ENCODE data around the gene SGSM1. TPM values are rescaled to one million over a fixed set of nuclear protein-coding genes. Genes with fewer than 3 reads are reported as not detected.

The SGSM1 gene
- total RNA-seq, 1 experiment from 2014 or later = 5.1 TPM

DNA sequence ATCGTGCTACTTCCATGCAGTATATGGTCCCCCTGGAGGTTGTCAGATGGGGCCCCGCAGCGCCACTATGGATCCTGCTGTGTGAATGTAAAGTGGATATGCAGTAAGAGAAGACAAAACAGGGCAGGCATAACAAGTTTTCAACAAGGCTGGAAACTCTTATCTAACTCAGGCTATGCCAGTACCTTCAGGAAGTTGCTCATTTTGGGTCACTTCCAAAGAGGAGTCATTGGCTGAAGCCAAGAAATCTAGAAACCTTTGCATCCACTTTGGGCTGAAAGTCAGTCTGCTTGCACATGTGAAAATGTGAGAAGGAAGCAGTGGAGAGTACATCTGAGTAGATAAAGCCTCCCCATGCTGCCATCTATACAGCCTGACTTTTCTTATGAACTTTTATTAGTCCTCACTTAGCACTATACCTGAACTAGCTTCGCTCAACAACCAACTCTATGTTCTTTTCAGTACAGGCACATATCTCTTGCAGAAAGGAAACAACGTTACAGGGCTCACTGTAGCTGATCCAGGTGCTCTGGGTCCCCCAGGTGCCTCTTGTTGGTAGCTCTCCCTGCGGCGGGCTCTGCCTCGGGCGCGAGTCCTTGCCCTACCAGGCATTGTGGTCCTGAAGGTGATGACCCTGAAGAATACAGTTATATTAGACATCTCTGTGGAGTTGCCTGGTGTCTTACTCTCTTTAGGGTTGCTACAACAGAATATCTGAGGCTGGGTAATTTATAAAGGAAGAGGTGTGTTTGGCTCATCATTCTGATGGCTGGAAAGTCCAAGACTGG, 43.9 kb upstream of the SGSM1 start:
- H3K27ac ChIP-seq (ENCODE audit: low read depth, low read length) = no peak overlapping the region
- ChIA-PET POLR2A (no interaction called here), CTCF (interaction anchor here (1.1 kb wide), 1 partner anchor 10 kb away, joined by 3 read pairs; no protein-coding TSS in a partner anchor), RAD21 (ENCODE audit: low non-redundant PET in 1 of 2, low total read pairs in 2 of 2, uncharacterized antibody in 2 of 2, unreplicated experiment in 2 of 2) (no interaction called here)
- no peaks in the 10 kb centered on the region for H3K4me1 ChIP-seq (ENCODE audit: control insufficient read depth in 1 of 2, insufficient read depth in 2 of 2, low read length in 2 of 2)
- no peak overlapping the region for H3K9ac ChIP-seq (ENCODE audit: low read length)
- ATAC-seq (no peak), DNase-seq (ENCODE audit: low read depth, low spot score) (no peak)
- no peak overlapping the region for H3K4me2 ChIP-seq (ENCODE audit: low read length)
- H3K27me3 ChIP-seq (ENCODE audit: insufficient read depth, low read length) = peaks cover 13% of the 10 kb centered on the region; the same call in 1 of the 2 replicates
- no peaks in the 10 kb centered on the region for H3K9me3 ChIP-seq (ENCODE audit: control insufficient read depth in 1 of 2, insufficient read depth in 1 of 2, low read depth in 1 of 2, low read length in 2 of 2)
- TF ChIP-seq ATF3 (IDR thresholded peaks at IDR 0.05) (no peak), ELF1 (IDR thresholded peaks at IDR 0.05; ENCODE audit: borderline replicate concordance, low read depth) (no peak), SRF (IDR thresholded peaks at IDR 0.05; ENCODE audit: low read depth) (no peak), POLR2A (IDR thresholded peaks at IDR 0.05; ENCODE audit: borderline replicate concordance, extremely low read depth, insufficient read depth, insufficient read length) (no peak), YY1 (IDR thresholded peaks at IDR 0.05; ENCODE audit: extremely low read depth, insufficient replicate concordance, low read depth, low read length) (no peak), POLR2AphosphoS5 (IDR thresholded peaks at IDR 0.05; ENCODE audit: low read depth, low read length) (no peak), SP1 (IDR thresholded peaks at IDR 0.05; ENCODE audit: low read depth) (no peak), TCF7L2 (IDR thresholded peaks at IDR 0.05; ENCODE audit: borderline replicate concordance, extremely low read depth, insufficient read depth, insufficient read length) (no peak), SIN3A (IDR thresholded peaks at IDR 0.05; ENCODE audit: low read depth) (no peak), JUND (IDR thresholded peaks at IDR 0.05) (no peak), FOSL1 (IDR thresholded peaks at IDR 0.05; ENCODE audit: low read depth) (no peak), CEBPB (IDR thresholded peaks at IDR 0.05; ENCODE audit: low read depth) (no peak), CBX3 (IDR thresholded peaks at IDR 0.05; ENCODE audit: low read depth) (no peak), ZBTB33 (IDR thresholded peaks at IDR 0.05; ENCODE audit: extremely low read depth, insufficient replicate concordance, low read length) (no peak), RAD21 (IDR thresholded peaks at IDR 0.05; ENCODE audit: low read depth) (no peak), REST (IDR thresholded peaks at IDR 0.05; ENCODE audit: low read depth) (no peak), EZH2phosphoT487 (IDR thresholded peaks at IDR 0.05; ENCODE audit: borderline replicate concordance) (no peak), ZNF274 (IDR thresholded peaks at IDR 0.05; ENCODE audit: low read depth, low read length) (no peak)
- TF ChIP-seq, protein P1, sequence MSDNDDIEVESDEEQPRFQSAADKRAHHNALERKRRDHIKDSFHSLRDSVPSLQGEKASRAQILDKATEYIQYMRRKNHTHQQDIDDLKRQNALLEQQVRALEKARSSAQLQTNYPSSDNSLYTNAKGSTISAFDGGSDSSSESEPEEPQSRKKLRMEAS (IDR thresholded peaks at IDR 0.05) = no peak
- TF ChIP-seq, protein P2, sequence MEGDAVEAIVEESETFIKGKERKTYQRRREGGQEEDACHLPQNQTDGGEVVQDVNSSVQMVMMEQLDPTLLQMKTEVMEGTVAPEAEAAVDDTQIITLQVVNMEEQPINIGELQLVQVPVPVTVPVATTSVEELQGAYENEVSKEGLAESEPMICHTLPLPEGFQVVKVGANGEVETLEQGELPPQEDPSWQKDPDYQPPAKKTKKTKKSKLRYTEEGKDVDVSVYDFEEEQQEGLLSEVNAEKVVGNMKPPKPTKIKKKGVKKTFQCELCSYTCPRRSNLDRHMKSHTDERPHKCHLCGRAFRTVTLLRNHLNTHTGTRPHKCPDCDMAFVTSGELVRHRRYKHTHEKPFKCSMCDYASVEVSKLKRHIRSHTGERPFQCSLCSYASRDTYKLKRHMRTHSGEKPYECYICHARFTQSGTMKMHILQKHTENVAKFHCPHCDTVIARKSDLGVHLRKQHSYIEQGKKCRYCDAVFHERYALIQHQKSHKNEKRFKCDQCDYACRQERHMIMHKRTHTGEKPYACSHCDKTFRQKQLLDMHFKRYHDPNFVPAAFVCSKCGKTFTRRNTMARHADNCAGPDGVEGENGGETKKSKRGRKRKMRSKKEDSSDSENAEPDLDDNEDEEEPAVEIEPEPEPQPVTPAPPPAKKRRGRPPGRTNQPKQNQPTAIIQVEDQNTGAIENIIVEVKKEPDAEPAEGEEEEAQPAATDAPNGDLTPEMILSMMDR (IDR thresholded peaks at IDR 0.05 in 2 of 3, conservative IDR thresholded peaks at IDR 0.05 in 1 of 3; ENCODE audit: borderline replicate concordance in 1 of 3, insufficient read depth in 1 of 3, low read depth in 2 of 3, low read length in 2 of 3) = no peak
- H4K20me1 ChIP-seq (ENCODE audit: insufficient read depth) = no peaks in the 10 kb centered on the region
- no peak overlapping the region for H2AFZ ChIP-seq (ENCODE audit: low read depth, low read length, poor library complexity, severe bottlenecking)
- H3K9me2 ChIP-seq (ENCODE audit: insufficient read depth) = no peaks in the 10 kb centered on the region
- no peak overlapping the region for H3K4me3 ChIP-seq (replicated peaks in 1 of 2; ENCODE audit: low read depth in 1 of 2, low read length in 2 of 2)
- no peaks in the 10 kb centered on the region for H3K36me3 ChIP-seq (ENCODE audit: control insufficient read depth in 1 of 2, insufficient read depth in 2 of 2, low read length in 2 of 2)
- no peaks in the 10 kb centered on the region for H3K79me2 ChIP-seq (ENCODE audit: insufficient read depth, low read length)
- BruUV-seq (replicated peaks) = no TSS peak
- intact Hi-C loops (cut with micrococcal nuclease) = no loop called here
